K562 (cell line): ENCODE data around the gene LATS1. TPM values are rescaled to one million over a fixed set of nuclear protein-coding genes. Genes with fewer than 3 reads are reported as not detected.

Experiments used
- ATAC-seq: fragments of 200-7000 bp; cut with Tn5 transposase; 3 replicates; pipeline ENCODE4 v1.9.1; 2020; ENCODE audit warnings: moderate library complexity
- BruUV-seq: library from RNA; stranded (reverse); fragments of 400-500 nt; replicated peaks from 2 replicates; lab custom pipeline; 2021; lab: Mats Ljungman, UMichigan
- CTCF ChIA-PET: fragments of 300-600 bp; formaldehyde crosslinking; extraction: SDS; loops from one replicate; lab custom pipeline; 2021; ENCODE audit warnings: low intra/inter-chr PET ratio; lab: Yijun Ruan, JAX
- POLR2A ChIA-PET: fragments of 300-600, 350-650 bp; sonication (Branson Sonifier 250); formaldehyde crosslinking; extraction: SDS; loops from one replicate; lab custom pipeline; 2021; ENCODE audit warnings: antibody characterized with exemption, inconsistent platforms; lab: Yijun Ruan, JAX
- DNase-seq, 4 experiments: peaks; one replicate each; pipeline versions ENCODE4 v3.0.0 to v3.0.0-alpha.2; 2011 to 2018; ENCODE audit warnings: low spot score in 3 of 4, mixed read lengths in 3 of 4; ENCODE audit errors: extremely low read depth in 1 of 4
- FAIRE-seq: peaks from 2 replicates; lab custom pipeline; 2011; peaks lifted over from hg19 to GRCh38; lab: Jason Lieb, UNC
- H2AFZ ChIP-seq: 2 replicates; pipeline ENCODE4 v1.6.0; 2011; ENCODE audit warnings: low read depth, low read length, control low read depth, inconsistent platforms
- H3K27ac ChIP-seq: fragments of 200-600 bp; 3 replicates; pipeline ENCODE4 v1.8.0; 2011; ENCODE audit warnings: low read depth, mild to moderate bottlenecking, control low read depth, inconsistent platforms, low read length, moderate library complexity, mixed read lengths; ENCODE audit errors: extremely low read depth
- H3K27me3 ChIP-seq, 2 experiments: fragments of 300-600 bp in 1 of 2; 2 replicates in 1 of 2; 3 replicates in 1 of 2; pipeline versions ENCODE4 v1.6.0 to v1.8.0; 2011; ENCODE audit warnings: inconsistent platforms in 2 of 2, low read length in 2 of 2, mild to moderate bottlenecking in 1 of 2, mixed read lengths in 1 of 2, moderate library complexity in 1 of 2; ENCODE audit not compliant: control insufficient read depth in 2 of 2, insufficient read depth in 2 of 2
- H3K36me3 ChIP-seq: fragments of 300-600 bp; 3 replicates; pipeline ENCODE4 v1.8.0; 2011; ENCODE audit warnings: mild to moderate bottlenecking, low read length, inconsistent platforms; ENCODE audit not compliant: control insufficient read depth, insufficient read depth
- H3K4me1 ChIP-seq, 2 experiments: fragments of 200-600 bp in 1 of 2; replicated peaks in 1 of 2; 2 replicates in 1 of 2; 3 replicates in 1 of 2; pipeline versions ENCODE4 v1.5.1 to v1.8.0; 2011; ENCODE audit warnings: inconsistent platforms in 2 of 2, low read length in 2 of 2, mild to moderate bottlenecking in 1 of 2, mixed read lengths in 1 of 2, moderate library complexity in 1 of 2; ENCODE audit not compliant: control insufficient read depth in 2 of 2, insufficient read depth in 2 of 2
- H3K4me2 ChIP-seq: 2 replicates; pipeline ENCODE4 v1.6.1; 2011; ENCODE audit warnings: low read length, control low read depth, inconsistent platforms, mixed read lengths; ENCODE audit not compliant: insufficient read depth
- H3K4me3 ChIP-seq: fragments of 200-600 bp; sonication (generic), shearing (Covaris generic); 2 replicates; pipeline ENCODE4 v1.5.1; 2016; ENCODE audit warnings: control low read depth, inconsistent platforms
- H3K79me2 ChIP-seq: fragments of 200-600 bp; 3 replicates; pipeline ENCODE4 v1.8.0; 2011; ENCODE audit warnings: low read length, inconsistent platforms; ENCODE audit not compliant: control insufficient read depth, insufficient read depth
- H3K9ac ChIP-seq, 2 experiments: 2 replicates each; pipeline versions ENCODE4 v1.6.0 to v1.6.1; 2011; ENCODE audit warnings: low read depth in 2 of 2, low read length in 2 of 2, control low read depth in 1 of 2, inconsistent platforms in 1 of 2, mild to moderate bottlenecking in 1 of 2, mixed read lengths in 1 of 2; ENCODE audit not compliant: insufficient read depth in 1 of 2
- H3K9me1 ChIP-seq: one replicate; pipeline ENCODE4 v1.6.0; 2011; ENCODE audit warnings: inconsistent platforms, mild to moderate bottlenecking, low read length, moderate library complexity; ENCODE audit not compliant: control insufficient read depth, insufficient read depth
- H3K9me3 ChIP-seq: replicated peaks from 2 replicates; pipeline ENCODE4 v1.5.1; 2011; ENCODE audit warnings: low read depth, low read length, inconsistent platforms; ENCODE audit not compliant: control insufficient read depth, insufficient read depth
- H4K20me1 ChIP-seq: replicated peaks from 2 replicates; pipeline ENCODE4 v1.6.1; 2011; ENCODE audit warnings: low read length, inconsistent platforms, mixed read lengths; ENCODE audit not compliant: control insufficient read depth, insufficient read depth
- CEBPB ChIP-seq: fragments of 450-650 bp; IDR thresholded peaks from 2 replicates; pipeline ENCODE4 v1.6.1; 2016; ENCODE audit warnings: missing genetic modification characterization, missing compliant biosample characterization
- CEBPG ChIP-seq, 3 experiments: fragments of 200-800 bp in 1 of 3; sonication (Bioruptor generic) in 1 of 3; sonication (generic) in 1 of 3; formaldehyde crosslinking in 1 of 3; IDR thresholded peaks in 2 of 3; conservative IDR thresholded peaks in 1 of 3; 2 replicates each; pipeline versions ENCODE4 v1.6.1 to v1.8.0; 2016 to 2022; ENCODE audit warnings: missing compliant biosample characterization in 2 of 3, missing genetic modification characterization in 2 of 3, mild to moderate bottlenecking in 1 of 3, missing genetic modification reagents in 1 of 3
- CTCFL ChIP-seq: IDR thresholded peaks from 2 replicates; pipeline ENCODE4 v1.6.1; 2011; ENCODE audit warnings: borderline replicate concordance, low read depth, mild to moderate bottlenecking, moderate library complexity, low read length; ENCODE audit not compliant: insufficient read depth, poor library complexity, severe bottlenecking
- FOXP1 ChIP-seq: sonication (generic); formaldehyde crosslinking; IDR thresholded peaks from 2 replicates; pipeline ENCODE4 v1.8.0; 2022; ENCODE audit warnings: mild to moderate bottlenecking, missing genetic modification reagents
- POLR2AphosphoS5 ChIP-seq: IDR thresholded peaks from 2 replicates; pipeline ENCODE4 v1.6.1; 2011; ENCODE audit warnings: mild to moderate bottlenecking, low read depth, low read length, moderate library complexity; ENCODE audit not compliant: control insufficient read depth, insufficient read depth
- RBM22 ChIP-seq: fragments of 200-400 bp; formaldehyde crosslinking; IDR thresholded peaks from 2 replicates; pipeline ENCODE4 v1.6.1; 2018; ENCODE audit warnings: low read length, low read depth; ENCODE audit not compliant: poor library complexity, severe bottlenecking
- RBM25 ChIP-seq: fragments of 200-400 bp; formaldehyde crosslinking; IDR thresholded peaks from 2 replicates; pipeline ENCODE4 v1.6.1; 2018; ENCODE audit warnings: low read length, low read depth, moderate library complexity; ENCODE audit not compliant: severe bottlenecking
- RNF2 ChIP-seq: sonication (generic); IDR thresholded peaks from 2 replicates; pipeline ENCODE4 v1.6.1; 2016
- SPI1 ChIP-seq: IDR thresholded peaks from 2 replicates; pipeline ENCODE4 v1.6.1; 2011; ENCODE audit warnings: low read depth, low read length, control low read depth, borderline replicate concordance
- USF1 ChIP-seq: sonication (generic); formaldehyde crosslinking; IDR thresholded peaks from 2 replicates; pipeline ENCODE4 v1.9.0; 2022; ENCODE audit warnings: mild to moderate bottlenecking, missing genetic modification reagents
- WGBS: fragments of 100-300 bp; shearing (Covaris generic); methylation state at CpG from one replicate; pipeline ENCODE4 v1.1.6; 2016; ENCODE audit warnings: low coverage, mixed read lengths; ENCODE audit not compliant: insufficient coverage; ENCODE audit errors: missing lambda C conversion rate; 5-methylcytosine and 5-hydroxymethylcytosine counted together
- in situ Hi-C: fragments of 300-500 bp; cut with MboI; formaldehyde crosslinking; loops from 4 replicates; pipeline ENCODE4 v1.15.0; 2018; ENCODE audit warnings: inconsistent platforms, mixed read lengths
- intact Hi-C: fragments of 100-400 bp; cut with micrococcal nuclease; formaldehyde crosslinking; loops from 2 replicates; pipeline ENCODE4 v1.14.2; 2022
- polyA plus RNA-seq, 8 experiments: library from polyadenylated mRNA; depleted of rRNA in 4 of 8; stranded (reverse) in 5 of 8; unstranded in 3 of 8; fragments of >200 nt; fragmentation: Nextera tagmentation in 2 of 8; fragmentation: Illumina TruSeq in 1 of 8; extraction: Ambion mirVana in 2 of 8; extraction: Trizol in 1 of 8; gene quantifications; 2 replicates each; pipeline versions ENCODE4 v1.2.1 to v1.2.3, GENCODE V29; 2011 to 2014; ENCODE audit warnings: inconsistent platforms in 1 of 8, missing spikeins in 1 of 8
- total RNA-seq, 7 experiments: library from RNA; depleted of rRNA in 6 of 7; stranded (reverse); fragments of >200 nt in 6 of 7; fragmentation: Illumina TruSeq in 2 of 7; extraction: Trizol in 2 of 7; gene quantifications; 2 replicates each; pipeline versions ENCODE4 v1.2.1 to v1.2.3, GENCODE V29; 2011 to 2021; ENCODE audit warnings: low replicate concordance in 1 of 7

Gene LATS1
- total and polyA plus RNA-seq, 9 of the 15 experiments (the other 6 are each of a cell fraction or from before 2014, with no cell fraction given): 5.0 to 36.3 (median 18.4) TPM

GRCh38 chr6:149752600-149753373, 34.9 kb upstream of the LATS1 start:
- 61% methylated on average over 4 of the region's 4 CpGs for WGBS
- Histone ChIP-seq H3K4me2 (peak overlapping the region; percentile 59), H3K9me1 (no peaks in the 10 kb centered on the region), H3K27me3 (no peaks in the 10 kb centered on the region), H3K27ac (peak overlapping the region; percentile 27; the same call in 1 of the 3 replicates), H2AFZ (no peak overlapping the region), H3K79me2 (peaks cover 83% of the 10 kb centered on the region), H4K20me1 (peaks cover 20% of the 10 kb centered on the region), H3K9ac (0 out of 4 replicates have a peak overlapping the region, but pooled peaks of 1 of the 2 experiments have one; percentile 4), H3K4me3 (peak overlapping the region; percentile 7; the same call in 1 of the 2 replicates), H3K36me3 (peaks cover 50% of the 10 kb centered on the region), H3K9me3 (0 out of 2 replicates have a peak, but pooled peaks cover 2% of the 10 kb centered on the region), H3K4me1 (peaks cover 33 to 34% of the 10 kb centered on the region in 2 experiments)
- in situ Hi-C loops: no loop called here
- ATAC-seq (no peak), FAIRE-seq (no peak), DNase-seq (no peak)
- intact Hi-C loops: loop anchor here (5.0 kb wide), 1 partner anchor 35 kb away; the partner anchor contains the start of gene LATS1
- ChIA-PET CTCF (no interaction called here), POLR2A (interaction anchor here (0.6 to 2.2 kb wide), 3 partner anchors 11 to 181 kb away, joined by 3 to 5 read pairs (median 3); no protein-coding TSS in a partner anchor)
- no peak for TF ChIP-seq FOXP1 (CRISPR knock-in tag)
- peak; percentile 28 for TF ChIP-seq RBM25
- no peak for TF ChIP-seq RBM22
- TF ChIP-seq CEBPG (CRISPR knock-in tag; IDR thresholded peaks at IDR 0.05): no peak
- peak in 1 of 2 experiments; percentile 32; a peak in 1 of 4 replicates for TF ChIP-seq CEBPG (tag; conservative IDR thresholded peaks at IDR 0.05 in 1 of 2, IDR thresholded peaks at IDR 0.05 in 1 of 2)
- no peak for TF ChIP-seq USF1
- peak; percentile 27; the same call in 1 of the 2 replicates for TF ChIP-seq POLR2AphosphoS5
- no peak for TF ChIP-seq SPI1
- peak; percentile 53 for TF ChIP-seq CEBPB (tag)
- TF ChIP-seq RNF2: no peak
- TF ChIP-seq CTCFL: no peak
- BruUV-seq: TSS peak; percentile 8
